GM21576 (cell line): Measurements from ENCODE around the gene KCNK6.

Experiments
- ATAC-seq: cut with Tn5 transposase; IDR thresholded peaks from one replicate; pipeline ENCODE4 v1.9.1; 2021; ENCODE audit warnings: mild to moderate bottlenecking, moderate library complexity; ENCODE audit not compliant: unreplicated experiment

The KCNK6 gene

GRCh38 chr19:38294090-38294489 lies 25.6 kb upstream of the KCNK6 start:
- ATAC-seq: no peak

- ATAC-seq: no peak
Observed at GRCh38 chr19:38298821-38299680, 20.6 kb upstream of the KCNK6 start.

GRCh38 chr19:38303517-38304351 lies 15.9 kb upstream of the KCNK6 start, which contains the start of gene C19orf33:
TSS of gene C19orf33 (plus strand) at chr19:38304251. CDS start at chr19:38304262, 11 bp downstream.
- no peak for ATAC-seq

- no peak for ATAC-seq
Observed at GRCh38 chr19:38304352-38304865, 15.2 kb upstream of the KCNK6 start.

- ATAC-seq: no peak
Observed at GRCh38 chr19:38304866-38305429, 14.7 kb upstream of the KCNK6 start.

GRCh38 chr19:38306236-38306635 lies 13.4 kb upstream of the KCNK6 start:
- no peak for ATAC-seq

GRCh38 chr19:38307076-38307475 lies 12.6 kb upstream of the KCNK6 start:
- ATAC-seq: no peak

GRCh38 chr19:38307597-38307996 lies 12.0 kb upstream of the KCNK6 start:
- ATAC-seq: no peak

GRCh38 chr19:38308006-38308766 lies 11.5 kb upstream of the KCNK6 start:
- no peak for ATAC-seq

GRCh38 chr19:38308926-38309614 lies 10.6 kb upstream of the KCNK6 start:
- ATAC-seq: no peak

GRCh38 chr19:38309615-38310278 lies 9.9 kb upstream of the KCNK6 start:
- no peak for ATAC-seq

GRCh38 chr19:38310279-38310670 lies 9.4 kb upstream of the KCNK6 start:
- ATAC-seq: no peak

GRCh38 chr19:38310986-38311385 lies 8.7 kb upstream of the KCNK6 start:
- no peak for ATAC-seq

GRCh38 chr19:38315657-38316476 lies 3.8 kb upstream of the KCNK6 start, which contains the start of gene YIF1B:
TSS of gene YIF1B (minus strand) at chr19:38315947. CDS start at chr19:38315917, 30 bp downstream.
- ATAC-seq: peak; percentile 86

GRCh38 chr19:38316477-38317067 lies 3.1 kb upstream of the KCNK6 start:
- no peak for ATAC-seq

- ATAC-seq: no peak
Observed at GRCh38 chr19:38317104-38317612, 2.5 kb upstream of the KCNK6 start.

GRCh38 chr19:38318660-38319059 lies 985 bp upstream of the KCNK6 start:
- ATAC-seq: no peak

- no peak for ATAC-seq
Observed at GRCh38 chr19:38320969-38321339, 1.3 kb downstream of the KCNK6 start.
